ENCODE results near the gene ARPP21.

ARPP21 gene

DNA sequence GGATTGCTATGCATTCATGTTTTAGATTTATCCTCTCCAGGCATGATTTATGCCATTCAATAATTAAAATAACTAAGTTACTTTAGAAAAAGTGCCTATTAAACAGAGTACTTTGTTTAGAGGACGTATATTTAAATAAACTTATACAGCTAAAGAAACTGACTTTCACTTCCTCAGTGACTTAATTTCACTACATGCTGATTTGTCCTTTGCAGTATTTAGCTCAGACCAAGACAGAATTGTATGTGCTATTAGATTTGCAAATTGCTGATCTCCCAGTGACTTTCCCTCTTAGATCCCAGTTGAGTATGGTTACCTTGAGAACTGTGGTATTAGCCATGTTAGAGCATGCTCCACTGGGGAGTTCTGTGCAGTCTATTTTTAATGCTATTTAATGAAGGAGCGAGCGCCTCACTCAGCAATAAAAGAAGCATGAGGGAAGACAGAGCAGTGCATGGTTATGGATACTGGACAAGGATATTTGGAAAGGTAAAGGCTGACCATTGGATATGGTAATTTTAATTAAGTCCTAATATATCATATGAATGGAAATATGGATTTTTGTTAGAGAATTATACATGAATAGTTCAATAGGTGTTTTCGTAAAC is 2.7 kb downstream of the ARPP21 start:
- no peak for DNase-seq

GRCh38 chr3:35643495-35643894 is 4.2 kb downstream of the ARPP21 start:
- no peak for DNase-seq

- no peak for DNase-seq
Measured at GRCh38 chr3:35644451-35644850, 5.1 kb downstream of the ARPP21 start.

GRCh38 chr3:35645189-35645588 is 5.9 kb downstream of the ARPP21 start:
- no peak for DNase-seq

GRCh38 chr3:35646081-35646480 is 6.8 kb downstream of the ARPP21 start:
- DNase-seq = no peak

DNA sequence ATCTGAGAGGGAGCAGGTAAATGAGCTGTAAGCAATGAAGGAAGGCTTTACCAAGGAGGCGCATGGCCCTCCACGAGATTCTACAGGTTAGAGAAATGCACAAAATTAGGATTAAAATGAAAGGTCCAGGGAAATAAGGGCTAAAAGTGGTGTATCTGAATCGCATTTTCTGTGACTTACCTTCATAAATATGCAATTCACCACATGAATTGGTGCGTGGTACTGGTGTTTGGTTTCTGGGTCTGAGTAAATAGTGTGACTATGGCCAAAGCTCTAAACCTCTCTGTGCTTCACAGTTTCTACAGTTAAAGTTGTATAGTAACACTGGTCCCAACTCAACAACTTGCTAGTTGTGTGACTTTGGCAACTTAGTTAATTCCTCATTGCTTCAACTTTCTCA is 8.1 kb downstream of the ARPP21 start:
- DNase-seq = no peak

DNA sequence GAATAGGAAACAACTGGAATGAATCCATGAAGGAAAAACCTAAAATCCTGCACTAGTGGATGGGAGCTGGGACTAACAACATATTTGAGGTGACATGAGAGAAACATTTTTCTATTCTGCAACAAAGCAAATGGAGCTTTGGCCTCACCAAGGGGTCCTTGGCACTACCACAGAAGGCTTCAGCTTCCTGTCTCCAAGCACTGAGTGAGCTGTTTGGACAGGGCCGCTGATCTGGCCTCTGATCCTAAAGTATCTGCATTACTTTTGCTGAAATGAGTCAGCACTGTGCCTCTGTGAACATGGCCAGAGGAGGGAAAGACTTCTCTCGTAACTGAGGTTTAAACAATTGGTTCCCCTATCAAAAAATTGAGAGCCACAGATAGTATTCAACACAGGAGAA is 9.0 kb downstream of the ARPP21 start:
- no peak for DNase-seq

DNA sequence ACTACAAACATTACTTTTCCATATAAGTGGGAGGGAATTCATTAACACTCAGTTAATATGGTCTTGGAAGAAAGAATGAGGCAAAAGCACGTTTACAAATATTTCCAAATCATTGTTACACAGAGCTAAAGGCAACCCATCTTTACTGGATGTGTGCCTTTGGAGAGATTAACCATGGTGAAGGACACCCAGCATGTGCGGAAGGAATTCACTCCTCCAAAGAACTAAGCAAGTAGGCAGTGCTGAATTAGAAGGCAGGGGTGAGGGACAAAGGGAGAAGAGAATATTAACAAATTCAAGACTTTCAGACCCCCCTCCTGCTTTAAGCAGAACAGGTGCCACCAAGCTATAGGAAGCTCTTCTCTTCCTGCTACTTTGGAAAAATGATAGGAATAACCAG is 10.1 kb downstream of the ARPP21 start:
- no peak for DNase-seq

GRCh38 chr3:35651426-35651825 is 12.1 kb downstream of the ARPP21 start:
- DNase-seq = no peak

- DNase-seq = no peak
Measured at GRCh38 chr3:35651851-35652250, 12.5 kb downstream of the ARPP21 start.

DNA sequence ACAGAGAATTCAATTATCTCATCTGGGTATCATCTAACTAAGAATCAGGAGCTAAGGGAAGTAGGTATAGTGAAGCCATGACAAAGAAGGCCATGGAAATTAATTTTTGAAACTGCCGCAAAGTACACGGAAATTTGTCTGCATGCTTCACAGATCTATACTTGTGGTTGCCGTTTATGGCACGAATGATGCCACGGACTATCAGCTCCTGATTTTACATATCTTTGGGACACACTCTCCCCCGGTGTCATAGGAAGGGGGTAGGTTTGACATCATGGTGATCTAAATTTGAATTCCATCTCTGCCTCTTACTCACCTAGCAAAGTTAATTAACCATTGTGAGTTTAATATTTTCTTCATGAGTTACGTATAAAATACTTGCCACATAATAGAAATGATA is 14.0 kb downstream of the ARPP21 start:
- DNase-seq = no peak

DNA sequence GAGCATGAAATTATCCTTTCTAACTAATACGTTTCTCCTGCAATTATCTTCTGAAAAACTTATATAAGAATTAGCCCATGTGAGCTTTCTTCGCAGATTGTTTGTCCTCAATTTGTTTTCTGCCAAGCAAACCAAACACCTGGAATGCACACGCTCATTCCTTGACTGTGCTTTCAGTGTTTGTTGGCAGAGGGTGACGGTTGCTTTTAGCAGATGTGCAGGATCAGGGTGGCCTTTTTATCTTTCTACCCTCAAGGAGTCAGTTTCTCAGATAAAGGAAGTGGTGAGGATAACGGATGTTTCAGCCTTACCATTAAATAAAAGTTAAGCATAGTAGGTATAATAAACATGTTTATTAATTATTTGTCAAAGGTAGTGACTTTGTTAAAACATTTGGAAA is 15.2 kb downstream of the ARPP21 start:
- DNase-seq = no peak

GRCh38 chr3:35658686-35659085 is 19.4 kb downstream of the ARPP21 start:
- no peak for DNase-seq

GRCh38 chr3:35659768-35660167 is 20.4 kb downstream of the ARPP21 start:
- no peak for DNase-seq

- DNase-seq = no peak
Measured at GRCh38 chr3:35663471-35663870, 24.1 kb downstream of the ARPP21 start.

DNA sequence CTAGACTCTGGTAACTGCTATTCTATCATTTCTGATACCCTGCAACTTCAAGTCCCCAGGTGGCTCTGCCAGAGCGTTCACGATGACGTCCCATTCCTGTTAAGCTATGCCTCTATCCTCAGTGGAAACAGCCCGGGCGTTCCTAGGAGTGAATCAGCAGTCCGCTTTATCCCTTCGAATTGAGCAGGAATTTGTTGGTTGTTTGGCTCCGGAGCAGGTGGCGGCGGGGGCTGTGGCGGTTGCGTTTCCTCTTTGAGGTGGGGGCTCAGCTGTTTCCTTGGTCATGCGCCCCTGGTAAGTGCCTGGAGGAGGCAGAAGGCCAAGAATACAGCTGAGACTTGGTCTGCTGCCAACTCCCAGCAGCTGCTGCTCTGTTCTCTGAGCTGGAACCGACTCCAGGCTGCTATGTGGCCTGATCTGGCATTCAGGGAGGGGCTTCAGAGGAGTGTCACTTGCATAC is 25.2 kb downstream of the ARPP21 start:
- no peak for DNase-seq

GRCh38 chr3:35665390-35666055 is 26.2 kb downstream of the ARPP21 start:
- DNase-seq = no peak

DNA sequence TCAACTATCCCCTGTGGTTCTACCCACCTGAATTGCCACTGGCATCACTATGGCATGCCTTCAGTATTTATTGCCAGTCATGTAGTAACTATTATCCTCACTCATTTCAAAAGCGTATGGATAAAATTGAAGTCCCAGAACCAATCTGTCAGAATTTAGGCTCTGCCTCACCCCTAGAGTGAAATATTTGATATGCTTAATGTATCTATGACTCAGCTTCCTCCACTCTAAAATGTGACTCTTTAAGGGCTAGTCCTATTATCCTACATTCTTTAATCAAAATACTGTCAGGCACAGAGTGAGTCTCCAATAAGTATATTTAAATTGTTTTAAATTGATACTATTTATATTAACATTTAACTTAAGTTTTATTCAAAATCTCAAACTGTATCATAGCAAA is 27.6 kb downstream of the ARPP21 start:
- DNase-seq = no peak

- DNase-seq = no peak
Measured at GRCh38 chr3:35670408-35670965, 31.2 kb downstream of the ARPP21 start.

- no peak for DNase-seq
Measured at GRCh38 chr3:35671483-35671882, 32.2 kb downstream of the ARPP21 start.

GRCh38 chr3:35673017-35673416 is 33.7 kb downstream of the ARPP21 start:
- DNase-seq = no peak

GRCh38 chr3:35674451-35675109 is 35.3 kb downstream of the ARPP21 start:
- DNase-seq = no peak

GRCh38 chr3:35675206-35675605 is 35.9 kb downstream of the ARPP21 start:
- no peak for DNase-seq

- DNase-seq = no peak
Measured at GRCh38 chr3:35675621-35676020, 36.3 kb downstream of the ARPP21 start.

All from cortex of kidney (tissue), 1 donor.